Amniotic epithelial cell (primary cell): ENCODE results near the gene ADA.
"Not testable (repeated sequence)": the region's sequence is repeated elsewhere in the genome, so short reads cannot be mapped to it uniquely, and the experiment has no call there.

Source experiments
- DNase-seq: peaks from one replicate; pipeline ENCODE4 v3.0.0-alpha.2; 2010; ENCODE audit warnings: low read depth

The ADA gene

DNA sequence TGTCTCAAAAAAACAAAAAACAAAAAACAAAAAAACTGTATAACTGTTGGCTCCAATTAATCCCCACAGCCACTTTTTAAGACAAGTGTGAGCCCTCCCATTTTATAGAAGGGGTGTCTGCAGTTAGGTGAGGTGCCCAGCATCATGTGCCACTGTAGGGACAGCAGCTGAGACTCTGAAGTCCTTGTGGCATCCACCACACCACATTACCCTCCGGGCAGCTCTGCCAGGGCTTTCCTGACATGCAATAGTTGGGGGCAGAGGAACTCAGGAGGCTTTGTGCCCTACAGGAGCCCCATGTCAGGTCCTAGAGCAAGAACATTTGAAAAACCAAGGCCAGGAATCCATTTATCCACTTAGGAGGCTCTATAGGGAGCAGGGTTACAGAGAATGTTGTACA is 51.8 kb downstream of the ADA start:
- DNase-seq, result no peak

- DNase-seq, result peak; percentile 57
Observed at GRCh38 chr20:44598423-44599305, 52.8 kb downstream of the ADA start.

DNA sequence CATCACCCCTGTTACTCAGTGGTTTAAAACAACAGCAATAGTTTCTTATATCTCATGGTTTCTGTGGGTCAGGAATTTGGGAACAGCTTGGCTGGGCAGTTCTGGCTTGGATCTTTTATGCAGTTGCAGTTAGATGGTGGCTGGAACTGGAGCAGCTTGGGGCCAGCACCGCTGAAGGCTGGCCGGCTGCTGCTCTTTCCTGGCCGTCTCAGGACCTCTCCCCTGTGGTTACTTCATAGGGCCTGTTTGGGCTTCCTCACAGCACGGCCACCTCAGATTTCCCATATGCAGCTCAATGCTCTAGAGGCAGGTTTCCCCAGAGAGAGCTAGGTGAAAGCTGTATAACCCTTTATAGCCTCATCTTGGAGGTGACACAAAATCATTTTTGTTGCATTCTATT is 53.6 kb downstream of the ADA start:
- DNase-seq, result peak; percentile 26

GRCh38 chr20:44597516-44597915 is 54.0 kb downstream of the ADA start:
- DNase-seq, result no peak

DNA sequence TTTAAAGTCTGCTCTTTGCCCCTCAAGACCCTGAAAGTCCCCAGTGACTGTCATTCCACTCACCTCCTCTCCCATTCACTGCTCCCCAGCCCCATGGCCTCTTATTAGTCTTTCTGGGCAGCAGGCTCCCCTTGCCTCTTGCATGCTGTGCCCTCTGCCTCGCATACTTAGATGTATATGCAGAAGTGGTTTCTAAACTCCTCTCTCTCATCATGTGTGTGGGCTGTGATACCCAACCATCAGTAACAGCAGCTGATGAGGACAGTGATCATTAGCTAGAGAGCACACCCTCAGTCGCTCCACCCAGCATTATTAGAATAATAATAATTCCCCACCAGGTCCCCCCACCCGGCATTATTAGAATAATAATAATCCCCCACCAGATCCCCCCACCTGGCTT is 54.6 kb downstream of the ADA start:
- DNase-seq, result no peak

GRCh38 chr20:44596010-44596409 is 55.5 kb downstream of the ADA start:
- DNase-seq, result no peak

DNA sequence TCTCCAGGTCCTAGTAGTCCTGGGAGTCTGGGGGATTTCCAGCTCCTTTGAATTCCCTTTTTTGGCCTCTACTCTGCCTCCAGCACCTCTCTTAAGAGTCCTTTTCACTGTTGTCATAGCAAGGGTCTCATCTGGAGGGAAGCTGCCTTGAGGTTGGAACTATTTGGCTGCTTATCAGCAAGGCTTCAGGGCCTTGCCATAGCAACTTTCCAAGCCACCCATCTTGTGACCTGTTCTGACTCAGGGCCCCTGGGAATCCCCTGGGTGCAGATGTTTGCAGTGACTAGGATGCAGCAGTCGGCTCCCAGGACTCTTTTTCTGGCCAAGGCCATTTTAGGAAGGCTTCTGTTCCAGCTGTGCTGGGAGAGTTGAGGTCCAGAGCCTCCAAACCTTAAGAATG is 56.8 kb downstream of the ADA start:
- DNase-seq, result peak; percentile 47

GRCh38 chr20:44593751-44594150 is 57.7 kb downstream of the ADA start:
- no peak for DNase-seq

DNA sequence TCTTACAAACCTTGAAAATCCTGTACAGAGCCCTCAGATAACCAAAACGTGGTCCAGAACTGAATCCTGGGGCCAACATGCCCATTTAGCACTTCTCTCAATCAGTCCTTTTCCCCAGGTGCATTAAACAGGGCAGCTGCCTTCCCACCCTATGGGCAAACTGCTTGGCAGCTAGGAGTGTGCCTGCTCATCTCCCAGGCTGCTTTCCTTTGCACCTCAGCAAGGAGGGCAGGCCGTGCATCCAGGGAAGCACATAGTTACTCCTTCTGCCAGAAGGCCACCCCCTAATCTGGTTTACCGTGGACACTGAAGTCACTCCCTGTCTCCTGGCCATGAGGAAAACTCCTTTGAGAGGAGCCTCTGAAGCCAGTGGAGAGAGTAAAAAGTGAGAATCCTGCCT is 59.1 kb downstream of the ADA start:
- no peak for DNase-seq

GRCh38 chr20:44590980-44591778 is 60.3 kb downstream of the ADA start:
- DNase-seq, result no peak

DNA sequence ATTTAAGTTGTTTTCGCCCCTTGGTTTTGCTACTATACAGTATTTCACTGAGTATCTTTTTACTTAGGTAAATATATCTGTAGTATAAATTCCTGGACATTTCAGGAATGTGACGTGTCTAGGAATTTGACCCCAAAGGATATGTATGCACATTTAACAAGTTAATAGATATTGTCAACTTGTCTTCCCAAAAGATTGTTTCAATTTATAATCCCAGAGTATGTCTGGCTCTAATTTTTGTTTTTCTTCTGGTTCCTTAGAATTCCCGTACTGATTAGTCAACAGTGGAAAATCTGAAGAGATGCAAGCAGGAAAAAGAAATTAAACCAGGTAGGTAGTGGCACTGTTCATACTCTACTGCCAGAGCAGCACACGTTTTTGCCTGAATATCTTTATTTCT is 62.0 kb downstream of the ADA start:
- DNase-seq, result no peak

- DNase-seq, result not testable (repeated sequence)
Observed at GRCh38 chr20:44588321-44588720, 63.2 kb downstream of the ADA start.

GRCh38 chr20:44587035-44587980 is 64.2 kb downstream of the ADA start:
- DNase-seq, result peak; percentile 66

GRCh38 chr20:44586289-44586911 is 65.1 kb downstream of the ADA start:
- DNase-seq, result no peak

- no peak for DNase-seq
Observed at GRCh38 chr20:44585057-44585963, 66.2 kb downstream of the ADA start.

GRCh38 chr20:44584162-44584561 is 67.3 kb downstream of the ADA start:
- no peak for DNase-seq

DNA sequence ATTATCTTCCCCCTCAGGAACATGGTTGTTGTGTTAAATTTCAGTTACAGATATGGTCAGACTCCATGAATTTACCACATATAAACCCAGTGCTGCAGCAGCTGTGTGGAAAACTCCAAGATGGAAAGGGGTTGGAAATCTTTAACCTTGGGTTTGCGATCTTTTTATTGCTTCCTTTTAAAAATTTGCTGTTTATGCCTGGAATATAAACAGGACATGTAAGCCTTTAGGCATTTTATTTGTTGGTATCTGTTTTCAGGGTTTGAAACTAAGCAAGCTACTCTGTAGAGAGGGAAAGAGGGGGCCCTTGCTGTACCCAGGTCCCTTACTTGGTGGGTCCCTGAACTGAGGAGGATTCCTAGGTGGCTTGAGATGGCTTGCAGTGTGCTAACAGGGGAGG is 68.3 kb downstream of the ADA start:
- no peak for DNase-seq

DNA sequence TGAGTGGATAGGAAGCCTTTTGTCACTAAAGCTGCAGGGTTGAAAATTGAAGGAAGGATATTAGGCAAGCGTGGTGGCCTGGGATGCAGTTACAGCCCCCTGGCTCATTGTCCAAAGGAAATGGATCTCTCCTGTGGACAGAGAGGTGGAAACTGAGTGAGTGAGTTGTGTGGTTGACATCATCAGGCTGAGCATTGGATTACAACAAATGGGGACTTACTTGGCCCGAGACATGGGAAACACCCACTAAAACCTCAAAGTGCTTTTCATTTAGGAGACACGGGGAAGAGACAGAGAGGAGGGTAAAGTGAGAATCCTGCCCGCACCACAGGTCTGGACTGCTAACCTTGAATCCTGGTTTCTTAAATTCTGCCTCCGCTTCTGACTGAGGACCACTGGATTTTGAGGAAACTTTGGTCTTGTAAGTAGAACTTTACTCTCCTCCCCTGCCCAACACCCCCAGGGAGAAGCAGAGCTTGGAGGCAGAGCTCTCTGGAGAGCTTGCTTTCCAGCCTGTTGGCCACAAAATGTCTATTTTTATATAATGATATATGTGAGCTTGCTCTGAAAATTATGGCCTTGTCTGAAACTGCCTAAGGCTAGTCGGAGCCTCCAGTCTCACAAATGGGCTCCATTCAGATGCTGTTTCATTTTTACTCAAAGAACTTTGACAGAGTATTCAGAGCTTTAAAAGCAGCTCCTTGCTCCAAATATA is 69.0 kb downstream of the ADA start, which contains the start of gene PKIG:
TSS of gene PKIG (plus strand) at position 269 of the 715 bp plus-strand sequence. CDS start 31,978 bp downstream, outside the sequence.
- peak; percentile 73 for DNase-seq

- DNase-seq, result no peak
Observed at GRCh38 chr20:44581515-44581914, 70.0 kb downstream of the ADA start.
